Prostate gland (tissue), 2 donors: ENCODE measurements around the gene STAT5B. TPM values are rescaled to one million over a fixed set of nuclear protein-coding genes. Genes with fewer than 3 reads are reported as not detected.
"Not testable (repeated sequence)": the region's sequence is repeated elsewhere in the genome, so short reads cannot be mapped to it uniquely, and the experiment has no call there.

ENCODE experiments used
- DNase-seq: peaks from one replicate; pipeline ENCODE4 v3.0.0-alpha.2; 2019; ENCODE audit warnings: low spot score
- H3K27ac ChIP-seq, 2 donors: fragments of 200-600 bp; sonication (generic); 2 replicates each; pipeline ENCODE4 v1.5.1; 2017 to 2019
- H3K27me3 ChIP-seq: fragments of 200-600 bp; sonication (generic); replicated peaks from 2 replicates; pipeline ENCODE4 v1.5.1; 2019; ENCODE audit not compliant: insufficient read depth
- H3K36me3 ChIP-seq, 2 donors: fragments of 200-600 bp; sonication (generic); 1 replicate in 1 of 2; 2 replicates in 1 of 2; pipeline versions ENCODE4 v1.5.1 to v1.8.1; 2017 to 2019
- H3K4me1 ChIP-seq: fragments of 200-600 bp; sonication (generic); replicated peaks from 2 replicates; pipeline ENCODE4 v1.5.1; 2019
- H3K4me3 ChIP-seq, 2 donors: fragments of 200-600 bp; sonication (generic); 2 replicates each; pipeline ENCODE4 v1.5.1; 2017 to 2019
- H3K9me3 ChIP-seq: fragments of 200-600 bp; sonication (generic); 2 replicates; pipeline ENCODE4 v1.5.1; 2017
- POLR2A ChIP-seq: fragments of 450-650 bp; IDR thresholded peaks from one replicate; pipeline ENCODE4 v1.6.1; 2016; ENCODE audit warnings: antibody characterized with exemption, mild to moderate bottlenecking
- POLR2AphosphoS5 ChIP-seq: sonication (generic); formaldehyde crosslinking; IDR thresholded peaks from one replicate; pipeline ENCODE4 v1.6.1; 2017; ENCODE audit warnings: antibody characterized with exemption
- WGBS: methylation state at CpG from one replicate; pipeline ENCODE4 v1.1.5; 2018; 5-methylcytosine and 5-hydroxymethylcytosine counted together
- intact Hi-C: fragments of 100-400 bp; cut with DNase I; formaldehyde crosslinking; loops from one replicate; pipeline ENCODE4 v1.14.2; 2022
- total RNA-seq, 2 donors: library from RNA; depleted of rRNA; stranded (reverse); fragments of >200 nt; gene quantifications; one replicate each; pipeline ENCODE4 v1.1.0, GENCODE V29; 2016
- TF ChIP-seq, protein P1 (sequence below), 4 experiments: fragments of 200-600 bp in 2 of 4; fragments of 450-650 bp in 2 of 4; sonication (generic) in 2 of 4; IDR thresholded peaks; 1 replicate in 3 of 4; 2 replicates in 1 of 4; pipeline ENCODE4 v1.5.1; 2016 to 2019; ENCODE audit warnings: antibody characterized with exemption in 4 of 4, mild to moderate bottlenecking in 2 of 4, moderate library complexity in 2 of 4

STAT5B gene
- total RNA-seq, 2 donors from 2014 or later = 58.0 to 83.8 TPM

DNA sequence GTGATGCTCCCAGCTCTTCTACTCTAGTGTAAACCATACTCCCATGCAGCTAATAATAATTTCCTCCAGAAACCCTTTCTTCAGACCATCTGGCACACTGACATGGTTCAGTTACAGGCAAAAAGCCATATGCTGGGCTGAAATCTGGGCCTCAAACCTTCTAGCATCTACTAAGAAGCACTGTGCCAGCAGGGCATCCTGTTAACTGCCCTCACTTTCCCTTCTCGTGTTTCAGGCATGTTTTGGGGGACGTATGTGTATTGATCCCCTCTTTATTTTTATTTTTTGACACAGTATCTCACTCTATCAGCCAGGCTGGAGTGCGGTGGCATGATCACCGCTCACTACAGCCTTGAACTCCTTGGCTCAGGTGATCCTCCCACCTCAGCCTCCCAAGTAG lies 45.4 kb upstream of the STAT5B start:
- TF ChIP-seq POLR2AphosphoS5 (no peak), POLR2A (no peak)
- TF ChIP-seq, protein P1, sequence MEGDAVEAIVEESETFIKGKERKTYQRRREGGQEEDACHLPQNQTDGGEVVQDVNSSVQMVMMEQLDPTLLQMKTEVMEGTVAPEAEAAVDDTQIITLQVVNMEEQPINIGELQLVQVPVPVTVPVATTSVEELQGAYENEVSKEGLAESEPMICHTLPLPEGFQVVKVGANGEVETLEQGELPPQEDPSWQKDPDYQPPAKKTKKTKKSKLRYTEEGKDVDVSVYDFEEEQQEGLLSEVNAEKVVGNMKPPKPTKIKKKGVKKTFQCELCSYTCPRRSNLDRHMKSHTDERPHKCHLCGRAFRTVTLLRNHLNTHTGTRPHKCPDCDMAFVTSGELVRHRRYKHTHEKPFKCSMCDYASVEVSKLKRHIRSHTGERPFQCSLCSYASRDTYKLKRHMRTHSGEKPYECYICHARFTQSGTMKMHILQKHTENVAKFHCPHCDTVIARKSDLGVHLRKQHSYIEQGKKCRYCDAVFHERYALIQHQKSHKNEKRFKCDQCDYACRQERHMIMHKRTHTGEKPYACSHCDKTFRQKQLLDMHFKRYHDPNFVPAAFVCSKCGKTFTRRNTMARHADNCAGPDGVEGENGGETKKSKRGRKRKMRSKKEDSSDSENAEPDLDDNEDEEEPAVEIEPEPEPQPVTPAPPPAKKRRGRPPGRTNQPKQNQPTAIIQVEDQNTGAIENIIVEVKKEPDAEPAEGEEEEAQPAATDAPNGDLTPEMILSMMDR (IDR thresholded peaks at IDR 0.05) = no peak
- intact Hi-C loops = loop anchor here (5.0 kb wide), 1 partner anchor 191 kb away; no protein-coding TSS in a partner anchor

DNA sequence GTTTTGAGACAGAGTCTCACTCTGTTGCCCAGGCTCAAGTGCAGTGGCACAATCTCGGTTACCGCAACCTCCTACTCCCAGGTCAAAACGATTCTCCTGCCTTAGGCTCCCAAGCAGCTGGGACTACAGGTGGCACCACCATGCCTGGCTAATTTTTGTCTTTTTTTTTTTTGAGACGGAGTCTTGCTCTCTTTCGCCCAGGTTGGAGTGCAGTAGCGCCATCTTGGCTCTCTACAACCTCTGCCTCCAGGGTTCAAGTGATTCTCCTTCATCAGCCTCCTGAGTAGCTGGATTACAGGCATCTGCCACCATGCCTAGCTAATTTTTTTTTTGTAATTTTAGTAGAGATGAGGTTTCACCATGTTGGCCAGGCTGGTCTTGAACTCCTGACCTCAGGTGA lies 41.8 kb upstream of the STAT5B start:
- intact Hi-C loops, H3K9me3 ChIP-seq, DNase-seq, H3K27me3 ChIP-seq, H3K4me1 ChIP-seq, H3K27ac ChIP-seq, H3K36me3 ChIP-seq, H3K4me3 ChIP-seq: not testable (repeated sequence)
- 92% methylated on average over 6 of the region's 6 CpGs for WGBS

More for the DNA sequence above, 45.4 kb upstream of the STAT5B start:
- WGBS = 80% methylated on average over 4 of the region's 4 CpGs
- Histone ChIP-seq H3K27ac (no peak overlapping the region), H3K36me3 (peaks cover 2 to 3% of the 10 kb centered on the region in 2 donors), H3K9me3 (no peaks in the 10 kb centered on the region), H3K27me3 (no peaks in the 10 kb centered on the region), H3K4me3 (no peak overlapping the region), H3K4me1 (no peaks in the 10 kb centered on the region)
- no peak for DNase-seq

DNA sequence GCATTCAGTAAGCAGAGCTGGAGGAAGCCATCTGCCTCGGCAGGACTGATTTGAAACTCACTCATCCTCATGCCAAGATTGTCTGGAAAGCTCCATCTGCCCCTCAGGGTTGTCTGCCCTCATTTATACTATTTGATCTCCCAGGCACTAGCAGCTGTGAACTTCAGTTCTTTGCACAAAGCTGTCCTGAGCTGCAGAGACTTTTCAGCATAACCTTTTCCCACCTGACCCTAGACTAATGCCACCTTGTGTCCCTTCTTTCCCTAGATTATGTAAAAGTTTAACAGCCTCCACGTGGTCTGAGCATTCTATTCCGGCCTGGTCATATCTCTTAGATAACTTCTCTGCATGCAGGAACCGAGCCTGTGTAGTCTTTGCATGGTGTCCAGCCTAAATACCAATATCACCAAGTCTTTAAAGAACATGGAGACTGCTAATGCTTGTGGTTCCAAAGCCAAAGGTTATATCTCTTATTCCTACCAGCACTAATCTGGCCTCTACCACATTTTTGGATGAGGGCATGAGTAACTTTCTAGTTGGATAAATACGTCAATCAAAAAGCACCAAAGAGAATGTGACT lies 41.2 kb upstream of the STAT5B start:
- no peaks in the 10 kb centered on the region for H3K27me3 ChIP-seq
- no peak overlapping the region for H3K27ac ChIP-seq
- H3K4me3 ChIP-seq = no peak overlapping the region
- no peak for DNase-seq
- WGBS = 65% methylated on average over 5 of the region's 5 CpGs
- peaks cover 2 to 3% of the 10 kb centered on the region in 2 donors for H3K36me3 ChIP-seq
- TF ChIP-seq POLR2A = no peak
- TF ChIP-seq, protein P1 (IDR thresholded peaks at IDR 0.05) = no peak
- TF ChIP-seq POLR2AphosphoS5 = no peak
- H3K4me1 ChIP-seq = peaks cover 4% of the 10 kb centered on the region
- intact Hi-C loops = no loop called here
- H3K9me3 ChIP-seq = no peaks in the 10 kb centered on the region

DNA sequence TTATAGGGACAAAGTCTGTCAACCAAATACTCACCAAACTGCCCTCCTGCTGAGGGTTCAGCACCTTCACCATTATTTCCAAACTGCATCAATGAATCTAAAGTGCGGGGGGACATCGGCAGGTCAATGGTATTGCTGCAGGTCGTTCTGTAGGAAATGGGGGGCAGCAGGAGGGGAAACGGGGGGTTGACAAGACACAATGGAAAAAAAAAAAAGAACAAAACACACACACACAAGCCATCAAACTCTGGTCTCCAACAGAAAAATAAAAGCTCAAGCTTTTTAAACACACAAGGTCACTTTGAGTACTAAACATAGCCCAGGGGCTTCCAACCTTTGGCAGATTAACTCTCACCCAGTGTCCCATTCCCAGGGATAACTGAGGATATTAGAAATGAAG lies 40.6 kb upstream of the STAT5B start:
- H3K4me1 ChIP-seq = peaks cover 6% of the 10 kb centered on the region
- H3K9me3 ChIP-seq = no peaks in the 10 kb centered on the region
- peaks cover 2 to 3% of the 10 kb centered on the region in 2 donors for H3K36me3 ChIP-seq
- DNase-seq = no peak
- no peaks in the 10 kb centered on the region for H3K27me3 ChIP-seq
- TF ChIP-seq, protein P1 (IDR thresholded peaks at IDR 0.05) = no peak
- TF ChIP-seq POLR2A (no peak), POLR2AphosphoS5 (no peak)
- no peak overlapping the region for H3K4me3 ChIP-seq
- intact Hi-C loops = no loop called here
- 84% methylated on average over 4 of the region's 4 CpGs for WGBS
- H3K27ac ChIP-seq = no peak overlapping the region

DNA sequence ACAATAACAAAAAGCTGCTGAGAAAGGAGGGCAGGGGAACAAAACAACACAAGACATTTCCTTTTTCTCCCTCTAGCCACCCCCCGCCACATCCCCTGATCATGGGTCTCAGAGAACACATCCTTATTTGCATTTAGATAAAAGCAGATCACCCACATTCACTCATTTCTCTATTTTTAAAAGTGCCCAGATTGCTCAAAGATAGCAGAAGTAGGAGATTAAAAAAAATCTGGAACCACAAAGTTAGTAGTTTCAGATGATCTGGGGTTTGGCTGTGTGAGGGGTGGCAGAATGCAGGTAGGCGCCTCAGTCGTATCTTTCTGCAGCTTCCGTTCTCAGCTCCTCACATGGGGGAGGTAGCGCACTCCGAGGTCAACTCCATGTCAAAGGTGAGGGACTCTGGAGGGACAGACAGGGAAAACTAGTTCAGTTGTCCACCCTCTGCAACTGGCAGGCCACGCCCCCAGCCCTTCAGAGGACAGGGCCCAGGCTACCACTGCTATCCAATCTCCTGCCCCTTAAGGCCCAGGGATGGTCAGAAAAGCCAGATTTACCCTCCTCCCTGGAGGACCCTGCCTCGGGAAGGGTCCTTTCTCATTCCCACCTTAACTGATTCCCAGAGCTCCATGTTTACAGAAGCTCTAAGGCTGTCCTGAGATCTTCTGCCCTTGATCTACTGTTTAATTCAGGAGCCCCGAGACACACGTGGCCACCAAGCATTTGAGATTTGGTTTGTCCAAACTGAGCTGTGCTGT lies 39.4 kb upstream of the STAT5B start:
- DNase-seq = no peak
- Histone ChIP-seq H3K4me3 (no peak overlapping the region), H3K4me1 (peaks cover 7% of the 10 kb centered on the region), H3K27me3 (no peaks in the 10 kb centered on the region), H3K36me3 (peaks cover 2 to 3% of the 10 kb centered on the region in 2 donors), H3K9me3 (no peaks in the 10 kb centered on the region), H3K27ac (no peak overlapping the region)
- TF ChIP-seq, protein P1 (IDR thresholded peaks at IDR 0.05) = no peak
- TF ChIP-seq POLR2A = no peak
- no peak for TF ChIP-seq POLR2AphosphoS5
- WGBS = 77% methylated on average over 10 of the region's 10 CpGs
- intact Hi-C loops = no loop called here
